ENCODE results near the gene ARMC2.
"Not testable (repeated sequence)": the region's sequence is repeated elsewhere in the genome, so short reads cannot be mapped to it uniquely, and the experiment has no call there.

Gene ARMC2

GRCh38 chr6:108916026-108916686 is 67.9 kb downstream of the ARMC2 start:
- in situ Hi-C loops (cut with HindIII; ENCODE audit: low pct_unique_long_range_greater_than_20kb, low sequenced_read_pairs): no loop called here
- DNase-seq (ENCODE audit: low read depth in 1 of 2, low spot score in 1 of 2): peak; percentile 9 to 84
- TF ChIP-seq JUND (IDR thresholded peaks at IDR 0.05; ENCODE audit: low read depth): no peak

- no peak for DNase-seq (ENCODE audit: low read depth in 1 of 2, low spot score in 1 of 2)
- in situ Hi-C loops (cut with HindIII; ENCODE audit: low pct_unique_long_range_greater_than_20kb, low sequenced_read_pairs): no loop called here
- TF ChIP-seq JUND (IDR thresholded peaks at IDR 0.05; ENCODE audit: low read depth): no peak
These were observed 72.5 kb downstream of the ARMC2 start for GRCh38 chr6:108920751-108921150.

- no peak for TF ChIP-seq JUND (IDR thresholded peaks at IDR 0.05; ENCODE audit: low read depth)
- in situ Hi-C loops (cut with HindIII; ENCODE audit: low pct_unique_long_range_greater_than_20kb, low sequenced_read_pairs): no loop called here
- no peak for DNase-seq (ENCODE audit: low read depth in 1 of 2, low spot score in 1 of 2)
These were observed 73.5 kb downstream of the ARMC2 start for GRCh38 chr6:108921547-108922361.

- DNase-seq (ENCODE audit: low read depth in 1 of 2, low spot score in 1 of 2): no peak
- TF ChIP-seq JUND (IDR thresholded peaks at IDR 0.05; ENCODE audit: low read depth): no peak
- in situ Hi-C loops (cut with HindIII; ENCODE audit: low pct_unique_long_range_greater_than_20kb, low sequenced_read_pairs): no loop called here
These were observed 74.3 kb downstream of the ARMC2 start for GRCh38 chr6:108922499-108922898.

GRCh38 chr6:108927927-108928326 is 79.7 kb downstream of the ARMC2 start:
- no peak for TF ChIP-seq JUND (IDR thresholded peaks at IDR 0.05; ENCODE audit: low read depth)
- in situ Hi-C loops (cut with HindIII; ENCODE audit: low pct_unique_long_range_greater_than_20kb, low sequenced_read_pairs): no loop called here

GRCh38 chr6:108928650-108929049 is 80.4 kb downstream of the ARMC2 start:
- TF ChIP-seq JUND (IDR thresholded peaks at IDR 0.05; ENCODE audit: low read depth): no peak
- in situ Hi-C loops (cut with HindIII; ENCODE audit: low pct_unique_long_range_greater_than_20kb, low sequenced_read_pairs): no loop called here
- no peak for DNase-seq (ENCODE audit: low read depth in 1 of 2, low spot score in 1 of 2)

More at GRCh38 chr6:108927927-108928326, 79.7 kb downstream of the ARMC2 start:
- no peak for DNase-seq (ENCODE audit: low read depth in 1 of 2, low spot score in 1 of 2)

GRCh38 chr6:108931090-108931489 is 82.9 kb downstream of the ARMC2 start:
- in situ Hi-C loops (cut with HindIII; ENCODE audit: low pct_unique_long_range_greater_than_20kb, low sequenced_read_pairs); DNase-seq (ENCODE audit: low read depth in 1 of 2, low spot score in 1 of 2): not testable (repeated sequence)

GRCh38 chr6:108937170-108937569 is 88.9 kb downstream of the ARMC2 start:
- DNase-seq (ENCODE audit: low read depth in 1 of 2, low spot score in 1 of 2): no peak
- no peak for TF ChIP-seq JUND (IDR thresholded peaks at IDR 0.05; ENCODE audit: low read depth)
- in situ Hi-C loops (cut with HindIII; ENCODE audit: low pct_unique_long_range_greater_than_20kb, low sequenced_read_pairs): no loop called here

- TF ChIP-seq JUND (IDR thresholded peaks at IDR 0.05; ENCODE audit: low read depth): no peak
- DNase-seq (ENCODE audit: low read depth in 1 of 2, low spot score in 1 of 2): no peak
- in situ Hi-C loops (cut with HindIII; ENCODE audit: low pct_unique_long_range_greater_than_20kb, low sequenced_read_pairs): no loop called here
These were observed 92.5 kb downstream of the ARMC2 start for GRCh38 chr6:108940741-108941140.

- in situ Hi-C loops (cut with HindIII; ENCODE audit: low pct_unique_long_range_greater_than_20kb, low sequenced_read_pairs): no loop called here
- DNase-seq (ENCODE audit: low read depth in 1 of 2, low spot score in 1 of 2): no peak
- no peak for TF ChIP-seq JUND (IDR thresholded peaks at IDR 0.05; ENCODE audit: low read depth)
These were observed 93.1 kb downstream of the ARMC2 start for GRCh38 chr6:108941281-108941680.

GRCh38 chr6:108941859-108942258 is 93.6 kb downstream of the ARMC2 start:
- in situ Hi-C loops (cut with HindIII; ENCODE audit: low pct_unique_long_range_greater_than_20kb, low sequenced_read_pairs): no loop called here
- TF ChIP-seq JUND (IDR thresholded peaks at IDR 0.05; ENCODE audit: low read depth): no peak
- DNase-seq (ENCODE audit: low read depth in 1 of 2, low spot score in 1 of 2): no peak

GRCh38 chr6:108942556-108943492 is 94.6 kb downstream of the ARMC2 start:
- in situ Hi-C loops (cut with HindIII; ENCODE audit: low pct_unique_long_range_greater_than_20kb, low sequenced_read_pairs): no loop called here
- TF ChIP-seq JUND (IDR thresholded peaks at IDR 0.05; ENCODE audit: low read depth): no peak

More at GRCh38 chr6:108942556-108943492, 94.6 kb downstream of the ARMC2 start:
- no peak for DNase-seq (ENCODE audit: low read depth in 1 of 2, low spot score in 1 of 2)

Measured in T47D (cell line).